BE2C (cell line): ENCODE results near the gene TMEM129.

Source experiments
- DNase-seq: peaks from one replicate; pipeline ENCODE4 v3.0.0-alpha.2; 2020
- H3K27me3 ChIP-seq: fragments of 250-450 bp; sonication (Bioruptor Pico); 2 replicates; pipeline ENCODE4 v1.5.1; 2020; ENCODE audit warnings: mild to moderate bottlenecking
- H3K36me3 ChIP-seq: fragments of 250-450 bp; sonication (Bioruptor Pico); 2 replicates; pipeline ENCODE4 v1.5.1; 2020; ENCODE audit warnings: mild to moderate bottlenecking
- H3K4me1 ChIP-seq: fragments of 250-450 bp; sonication (Bioruptor Pico); 2 replicates; pipeline ENCODE4 v1.5.1; 2020
- H3K4me3 ChIP-seq: 2 replicates; pipeline ENCODE4 v1.5.1; 2011; ENCODE audit warnings: low read depth, low read length
- H3K9me3 ChIP-seq: fragments of 250-450 bp; sonication (Bioruptor Pico); 2 replicates; pipeline ENCODE4 v1.5.1; 2020
- TF ChIP-seq, protein P1 (sequence below): IDR thresholded peaks from 2 replicates; pipeline ENCODE4 v1.5.1; 2012; ENCODE audit warnings: mild to moderate bottlenecking, low read depth, low read length

The TMEM129 gene

GRCh38 chr4:1728061-1728980 lies 7.2 kb upstream of the TMEM129 start:
- H3K4me3 ChIP-seq = no peak overlapping the region
- H3K4me1 ChIP-seq = peaks cover 2% of the 10 kb centered on the region; the same call in 1 of the 2 replicates
- H3K27me3 ChIP-seq = no peaks in the 10 kb centered on the region
- no peaks in the 10 kb centered on the region for H3K9me3 ChIP-seq
- TF ChIP-seq, protein P1, sequence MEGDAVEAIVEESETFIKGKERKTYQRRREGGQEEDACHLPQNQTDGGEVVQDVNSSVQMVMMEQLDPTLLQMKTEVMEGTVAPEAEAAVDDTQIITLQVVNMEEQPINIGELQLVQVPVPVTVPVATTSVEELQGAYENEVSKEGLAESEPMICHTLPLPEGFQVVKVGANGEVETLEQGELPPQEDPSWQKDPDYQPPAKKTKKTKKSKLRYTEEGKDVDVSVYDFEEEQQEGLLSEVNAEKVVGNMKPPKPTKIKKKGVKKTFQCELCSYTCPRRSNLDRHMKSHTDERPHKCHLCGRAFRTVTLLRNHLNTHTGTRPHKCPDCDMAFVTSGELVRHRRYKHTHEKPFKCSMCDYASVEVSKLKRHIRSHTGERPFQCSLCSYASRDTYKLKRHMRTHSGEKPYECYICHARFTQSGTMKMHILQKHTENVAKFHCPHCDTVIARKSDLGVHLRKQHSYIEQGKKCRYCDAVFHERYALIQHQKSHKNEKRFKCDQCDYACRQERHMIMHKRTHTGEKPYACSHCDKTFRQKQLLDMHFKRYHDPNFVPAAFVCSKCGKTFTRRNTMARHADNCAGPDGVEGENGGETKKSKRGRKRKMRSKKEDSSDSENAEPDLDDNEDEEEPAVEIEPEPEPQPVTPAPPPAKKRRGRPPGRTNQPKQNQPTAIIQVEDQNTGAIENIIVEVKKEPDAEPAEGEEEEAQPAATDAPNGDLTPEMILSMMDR = no peak
- H3K36me3 ChIP-seq = peaks cover 86% of the 10 kb centered on the region
- no peak for DNase-seq

DNA sequence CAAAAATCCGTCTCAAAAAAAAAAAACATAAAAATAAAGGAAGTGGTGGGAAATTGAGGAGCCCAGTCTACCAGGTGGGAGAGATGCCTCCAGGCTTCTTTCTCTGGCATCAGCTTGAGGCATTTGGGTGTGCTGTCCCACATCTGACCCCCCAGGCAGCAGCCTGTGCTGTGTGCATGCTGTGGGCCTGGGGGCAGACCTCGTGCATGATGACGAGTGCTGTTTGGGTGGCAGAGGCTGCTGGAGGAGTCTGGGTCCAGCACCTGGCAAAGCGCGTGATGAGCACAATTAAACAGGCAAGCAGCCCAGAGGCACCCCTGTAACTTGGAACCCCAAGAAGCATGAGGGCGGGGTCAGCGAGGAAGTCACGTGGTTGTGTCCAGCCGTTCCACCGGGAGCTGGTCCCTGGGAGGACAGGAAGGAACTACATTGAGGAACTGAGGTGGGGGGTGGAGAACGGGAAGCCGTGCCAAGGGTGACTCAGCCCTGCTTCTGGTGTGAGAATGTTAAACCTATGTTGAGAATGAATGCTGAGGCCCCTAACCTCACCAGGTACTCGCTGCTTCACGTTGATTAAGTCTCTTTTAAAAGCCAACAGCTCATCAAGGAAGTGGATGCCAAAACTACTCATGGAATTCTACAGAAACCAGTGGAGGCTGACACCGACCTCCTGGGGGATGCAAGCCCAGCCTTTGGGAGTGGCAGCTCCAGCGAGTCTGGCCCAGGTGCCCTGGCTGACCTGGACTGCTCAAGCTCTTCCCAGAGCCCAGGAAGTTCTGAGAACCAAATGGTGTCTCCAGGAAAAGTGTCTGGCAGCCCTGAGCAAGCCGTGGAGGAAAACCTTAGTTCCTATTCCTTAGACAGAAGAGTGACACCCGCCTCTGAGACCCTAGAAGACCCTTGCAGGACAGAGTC lies 6.3 kb upstream of the TMEM129 start:
- TF ChIP-seq, protein P1 = no peak
- DNase-seq = no peak
- Histone ChIP-seq H3K9me3 (no peaks in the 10 kb centered on the region), H3K36me3 (peaks cover 82% of the 10 kb centered on the region), H3K4me1 (peaks cover 2% of the 10 kb centered on the region; the same call in 1 of the 2 replicates), H3K27me3 (no peaks in the 10 kb centered on the region), H3K4me3 (no peak overlapping the region)

GRCh38 chr4:1726146-1726934 lies 5.2 kb upstream of the TMEM129 start:
- Histone ChIP-seq H3K4me1 (peaks cover 2% of the 10 kb centered on the region; the same call in 1 of the 2 replicates), H3K27me3 (no peaks in the 10 kb centered on the region), H3K9me3 (no peaks in the 10 kb centered on the region), H3K36me3 (peaks cover 75% of the 10 kb centered on the region), H3K4me3 (no peak overlapping the region)
- peak; percentile 92 for DNase-seq
- TF ChIP-seq, protein P1 = peak; percentile 99

- DNase-seq = no peak
- H3K9me3 ChIP-seq = no peaks in the 10 kb centered on the region
- TF ChIP-seq, protein P1 = no peak
- no peaks in the 10 kb centered on the region for H3K27me3 ChIP-seq
- H3K4me1 ChIP-seq = peaks cover 2% of the 10 kb centered on the region; the same call in 1 of the 2 replicates
- peaks cover 67% of the 10 kb centered on the region for H3K36me3 ChIP-seq
- H3K4me3 ChIP-seq = no peak overlapping the region
These were observed 4.4 kb upstream of the TMEM129 start for GRCh38 chr4:1725521-1725920.

DNA sequence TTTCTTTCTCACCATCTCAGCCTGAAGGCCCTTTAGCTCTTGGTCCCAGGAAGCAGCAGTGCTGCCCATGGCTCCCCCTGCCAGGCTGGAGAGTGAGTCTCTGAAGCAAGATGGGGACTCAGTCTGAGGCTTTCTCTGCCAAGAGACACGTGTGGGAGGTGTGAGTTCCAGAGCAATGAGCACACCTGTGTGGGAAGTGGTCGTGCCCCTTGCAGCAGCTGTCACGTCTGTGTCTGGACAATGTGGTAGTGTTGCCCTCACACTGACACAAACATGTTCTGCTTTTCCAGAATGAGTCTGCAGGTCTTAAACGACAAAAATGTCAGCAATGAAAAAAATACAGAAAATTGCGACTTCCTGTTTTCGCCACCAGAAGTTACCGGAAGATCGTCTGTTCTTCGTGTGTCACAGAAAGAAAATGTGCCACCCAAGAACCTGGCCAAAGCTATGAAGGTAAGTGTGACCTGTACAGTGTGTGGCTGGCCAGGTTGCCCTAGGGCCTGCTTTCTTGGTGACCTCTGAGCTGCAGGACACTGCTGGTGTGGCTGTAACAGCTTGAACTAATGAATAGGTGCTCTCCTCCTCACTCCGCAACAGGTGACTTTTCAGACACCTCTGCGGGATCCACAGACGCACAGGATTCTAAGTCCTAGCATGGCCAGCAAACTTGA lies 2.1 kb upstream of the TMEM129 start:
- no peak for DNase-seq
- H3K27me3 ChIP-seq = no peaks in the 10 kb centered on the region
- no peaks in the 10 kb centered on the region for H3K9me3 ChIP-seq
- H3K4me3 ChIP-seq = peak overlapping the region; percentile 89
- H3K4me1 ChIP-seq = no peaks in the 10 kb centered on the region
- TF ChIP-seq, protein P1 = no peak
- peaks cover 48% of the 10 kb centered on the region for H3K36me3 ChIP-seq
